GM12878 (cell line): ENCODE data around the gene SEC61A1. TPM values are rescaled to one million over a fixed set of nuclear protein-coding genes. Genes with fewer than 3 reads are reported as not detected.

ENCODE experiments used
- ATAC-seq: fragments of 200-7000 bp; cut with Tn5 transposase; 3 replicates; pipeline ENCODE4 v1.9.1; 2020; ENCODE audit warnings: mild to moderate bottlenecking, moderate library complexity
- BruUV-seq: library from RNA; stranded (reverse); fragments of 400-500 nt; replicated peaks from 2 replicates; lab custom pipeline; 2021; lab: Mats Ljungman, UMichigan
- CTCF ChIA-PET: fragments of 300-600 bp; sonication (Branson Sonifier 250); formaldehyde crosslinking; extraction: SDS; loops from one replicate; lab custom pipeline; 2021; ENCODE audit warnings: inconsistent platforms; lab: Yijun Ruan, JAX
- POLR2A ChIA-PET: fragments of 350-600 bp; formaldehyde crosslinking; extraction: SDS; loops from one replicate; lab custom pipeline; 2021; ENCODE audit warnings: inconsistent platforms; lab: Charles Lee
- RAD21 ChIA-PET: fragments of 300-600 bp; sonication (Branson Sonifier 250); formaldehyde crosslinking; loops from one replicate; lab custom pipeline; 2023; ENCODE audit warnings: antibody characterized with exemption; ENCODE audit not compliant: unreplicated experiment; lab: Charles Lee
- SMC1A ChIA-PET: fragments of 300-600 bp; sonication (Branson Sonifier 250); formaldehyde crosslinking; loops from one replicate; lab custom pipeline; 2023; ENCODE audit not compliant: unreplicated experiment, uncharacterized antibody; lab: Charles Lee
- DNase-seq: peaks from one replicate; pipeline ENCODE4 v3.0.0-alpha.2; 2011; ENCODE audit warnings: low read depth, low spot score
- FAIRE-seq: peaks from 3 replicates; lab custom pipeline; 2011; peaks lifted over from hg19 to GRCh38; lab: Jason Lieb, UNC
- H2AFZ ChIP-seq: 2 replicates; pipeline ENCODE4 v1.6.0; 2011; ENCODE audit warnings: low read depth, low read length, control low read depth; ENCODE audit not compliant: control insufficient read depth
- H3K27ac ChIP-seq: 2 replicates; pipeline ENCODE4 v1.5.1; 2011; ENCODE audit warnings: control low read depth; ENCODE audit not compliant: control insufficient read depth, insufficient read depth
- H3K27me3 ChIP-seq, 2 experiments: replicated peaks in 1 of 2; 2 replicates each; pipeline versions ENCODE4 v1.6.0 to v1.6.1; 2011; ENCODE audit warnings: low read length in 1 of 2; ENCODE audit not compliant: control insufficient read depth in 2 of 2, insufficient read depth in 2 of 2
- H3K36me3 ChIP-seq, 2 experiments: 2 replicates each; pipeline ENCODE4 v1.5.1; 2011; ENCODE audit warnings: low read length in 1 of 2; ENCODE audit not compliant: control insufficient read depth in 2 of 2, insufficient read depth in 2 of 2
- H3K4me1 ChIP-seq: 2 replicates; pipeline ENCODE4 v1.6.1; 2011; ENCODE audit warnings: mild to moderate bottlenecking, low read length, moderate library complexity, mixed read lengths; ENCODE audit not compliant: control insufficient read depth, insufficient read depth
- H3K4me2 ChIP-seq: 2 replicates; pipeline ENCODE4 v1.6.0; 2011; ENCODE audit warnings: control low read depth; ENCODE audit not compliant: control insufficient read depth, insufficient read depth
- H3K4me3 ChIP-seq: fragments of 200-600 bp; sonication (generic); 2 replicates; pipeline ENCODE4 v1.5.1; 2016
- H3K79me2 ChIP-seq: 2 replicates; pipeline ENCODE4 v1.6.0; 2011; ENCODE audit warnings: low read length; ENCODE audit not compliant: control insufficient read depth, insufficient read depth
- H3K9ac ChIP-seq: 2 replicates; pipeline ENCODE4 v1.8.0; 2011; ENCODE audit warnings: low read length, control low read depth, mixed read lengths; ENCODE audit not compliant: control insufficient read depth, insufficient read depth
- H3K9me3 ChIP-seq: replicated peaks from 3 replicates; pipeline ENCODE4 v1.5.1; 2011; ENCODE audit warnings: mild to moderate bottlenecking, low read length; ENCODE audit not compliant: control insufficient read depth, insufficient read depth
- H4K20me1 ChIP-seq: 2 replicates; pipeline ENCODE4 v1.6.0; 2011; ENCODE audit not compliant: control insufficient read depth, insufficient read depth
- BMI1 ChIP-seq: fragments of 450-650 bp; IDR thresholded peaks from 2 replicates; pipeline ENCODE4 v1.6.1; 2016; ENCODE audit warnings: mild to moderate bottlenecking, moderate library complexity, borderline replicate concordance
- CEBPB ChIP-seq, 2 experiments: fragments of 150-350 bp in 1 of 2; IDR thresholded peaks; 2 replicates each; pipeline ENCODE4 v1.6.1; 2012 to 2014; ENCODE audit warnings: low read depth in 2 of 2, low read length in 2 of 2, borderline replicate concordance in 1 of 2, inconsistent platforms in 1 of 2
- CREB1 ChIP-seq: IDR thresholded peaks from 2 replicates; pipeline ENCODE4 v1.6.1; 2012; ENCODE audit warnings: low read depth, mild to moderate bottlenecking, inconsistent platforms
- IKZF1 ChIP-seq: fragments of 450-650 bp; conservative IDR thresholded peaks from 2 replicates; pipeline ENCODE4 v1.6.1; 2017; ENCODE audit warnings: antibody characterized with exemption, mild to moderate bottlenecking
- RBBP5 ChIP-seq: fragments of 200-600 bp; sonication (generic); conservative IDR thresholded peaks from 2 replicates; pipeline ENCODE4 v1.6.1; 2016
- SUPT20H ChIP-seq: IDR thresholded peaks from 2 replicates; pipeline ENCODE4 v1.6.1; 2011; ENCODE audit warnings: low read depth, mild to moderate bottlenecking, low read length, moderate library complexity, borderline replicate concordance; ENCODE audit not compliant: control insufficient read depth
- TCF7 ChIP-seq: IDR thresholded peaks from 2 replicates; pipeline ENCODE4 v1.6.1; 2014; ENCODE audit warnings: antibody characterized with exemption, borderline replicate concordance
- YY1 ChIP-seq: IDR thresholded peaks from 2 replicates; pipeline ENCODE4 v1.6.1; 2011; ENCODE audit warnings: low read depth, mild to moderate bottlenecking, low read length
- WGBS: methylation state at CpG from one replicate; pipeline ENCODE4 v1.1.6; 2016; ENCODE audit warnings: low lambda C conversion rate; ENCODE audit not compliant: insufficient replicate concordance, insufficient coverage; ENCODE audit errors: missing lambda C conversion rate; 5-methylcytosine and 5-hydroxymethylcytosine counted together
- in situ Hi-C: fragments of 300-500 bp; cut with MboI; formaldehyde crosslinking; loops from 9 replicates; pipeline ENCODE4 v1.14.3; 2018; ENCODE audit warnings: mixed read lengths
- intact Hi-C: fragments of 100-400 bp; cut with micrococcal nuclease; formaldehyde crosslinking; loops from one replicate; pipeline ENCODE4 v1.14.2; 2022; ENCODE audit not compliant: unreplicated experiment
- polyA plus RNA-seq, 11 experiments: library from polyadenylated mRNA; depleted of rRNA in 4 of 11; unstranded in 6 of 11; stranded (reverse) in 5 of 11; fragments of >200 nt; fragmentation: Nextera tagmentation in 4 of 11; fragmentation: Illumina TruSeq in 1 of 11; extraction: Ambion mirVana in 4 of 11; extraction: Trizol in 1 of 11; gene quantifications; 1 replicate in 1 of 11; 2 replicates in 10 of 11; pipeline versions ENCODE4 v1.2.1 to v1.2.3, GENCODE V29; 2011 to 2016; ENCODE audit warnings: inconsistent platforms in 2 of 11, missing spikeins in 2 of 11, low read depth in 1 of 11
- total RNA-seq, 4 experiments: library from RNA; depleted of rRNA in 3 of 4; stranded (reverse); fragments of >200 nt in 3 of 4; fragmentation: Illumina TruSeq in 1 of 4; extraction: Trizol in 1 of 4; gene quantifications; 2 replicates each; pipeline versions ENCODE4 v1.2.1 to v1.2.3, GENCODE V29; 2013 to 2021
- TF ChIP-seq, protein P1 (sequence below): IDR thresholded peaks from 2 replicates; pipeline ENCODE4 v1.6.1; 2011; ENCODE audit warnings: mild to moderate bottlenecking, low read depth, low read length, moderate library complexity; ENCODE audit not compliant: insufficient replicate concordance

Gene SEC61A1
- total and polyA plus RNA-seq, 10 of the 15 experiments (the other 5 are each of a cell fraction or from before 2014, with no cell fraction given): 5.2 to 265 (median 142) TPM

DNA sequence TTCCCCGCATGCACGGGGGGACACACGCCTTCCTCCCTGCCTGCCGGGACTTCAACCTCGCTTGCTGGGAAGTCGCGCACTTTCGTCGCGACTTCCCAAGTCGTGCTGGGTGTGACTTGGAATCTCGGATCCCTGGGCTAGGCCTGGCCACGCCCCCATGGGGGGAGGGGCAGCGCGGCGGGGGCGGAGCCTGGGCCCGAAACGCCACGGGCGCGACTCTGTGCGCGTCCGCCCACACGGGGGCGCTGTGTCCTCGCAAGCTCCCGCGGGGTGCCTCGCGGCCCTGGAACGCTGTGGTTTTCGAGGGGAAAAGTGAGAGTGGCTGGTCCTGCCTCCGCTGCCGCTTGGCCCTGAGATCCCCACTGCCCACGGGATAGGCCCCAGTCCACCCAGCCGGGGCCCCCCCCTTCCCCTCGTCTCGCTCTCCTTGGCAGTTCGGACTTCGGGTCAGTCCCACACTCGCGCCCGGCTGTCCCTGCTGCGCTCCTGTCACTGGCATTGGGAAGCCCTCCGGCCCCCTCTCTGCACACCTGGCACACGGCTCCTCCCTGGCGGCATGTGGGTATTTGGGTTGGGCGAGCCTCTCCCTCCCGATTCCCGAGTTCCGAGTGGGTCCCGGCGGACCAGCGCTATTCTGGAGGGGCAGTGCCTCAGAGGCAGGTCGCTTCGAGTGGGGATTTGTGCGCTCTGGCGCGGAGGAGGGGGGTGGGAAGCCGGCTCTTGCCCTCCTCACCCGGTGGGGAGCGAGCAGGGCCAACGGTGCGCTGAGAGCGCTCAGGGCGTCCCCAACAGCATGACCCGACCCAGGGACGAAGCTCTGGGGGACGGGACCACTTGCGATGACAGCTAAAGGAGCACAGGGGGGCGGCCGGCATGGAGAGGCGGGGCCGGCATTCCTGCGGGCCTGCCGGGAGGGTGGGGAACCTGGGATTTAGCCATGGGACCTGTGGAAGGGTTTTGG lies 23.6 kb downstream of the SEC61A1 start (continued):
- TF ChIP-seq RBBP5 (no peak), SUPT20H (no peak), CEBPB (IDR thresholded peaks at IDR 0.05; ENCODE audit: borderline replicate concordance in 1 of 2, low read depth in 2 of 2, low read length in 2 of 2) (no peak), IKZF1 (peak; percentile 62)

- peaks cover 14 to 18% of the 10 kb centered on the region in 2 experiments; a peak in 3 of 4 replicates for H3K36me3 ChIP-seq
- H3K27me3 ChIP-seq: no peaks in the 10 kb centered on the region
- intact Hi-C loops: no loop called here
- no peak overlapping the region; the same call in 1 of the 2 replicates for H3K4me3 ChIP-seq
- FAIRE-seq: no peak
- ChIA-PET RAD21 (no interaction called here), SMC1A (no interaction called here), POLR2A (no interaction called here), CTCF (interaction anchor here (1.1 to 2.1 kb wide), 3 partner anchors 8 to 25 kb away, joined by 4 to 6 read pairs (median 5); partner anchors contain the start of gene SEC61A1)
- no peaks in the 10 kb centered on the region for H3K79me2 ChIP-seq
- H3K4me2 ChIP-seq: peak overlapping the region; percentile 75
- ATAC-seq: peak; percentile 4; the same call in 1 of the 3 replicates
- H3K4me1 ChIP-seq: peaks cover 4% of the 10 kb centered on the region
- no peaks in the 10 kb centered on the region for H4K20me1 ChIP-seq
- no peaks in the 10 kb centered on the region for H3K9me3 ChIP-seq
- TF ChIP-seq YY1 (0 out of 2 replicates have a peak, but pooled peaks have one; percentile 11), TCF7 (no peak), CREB1 (peak; percentile 65; the same call in 1 of the 2 replicates), BMI1 (no peak)
- TF ChIP-seq, protein P1, sequence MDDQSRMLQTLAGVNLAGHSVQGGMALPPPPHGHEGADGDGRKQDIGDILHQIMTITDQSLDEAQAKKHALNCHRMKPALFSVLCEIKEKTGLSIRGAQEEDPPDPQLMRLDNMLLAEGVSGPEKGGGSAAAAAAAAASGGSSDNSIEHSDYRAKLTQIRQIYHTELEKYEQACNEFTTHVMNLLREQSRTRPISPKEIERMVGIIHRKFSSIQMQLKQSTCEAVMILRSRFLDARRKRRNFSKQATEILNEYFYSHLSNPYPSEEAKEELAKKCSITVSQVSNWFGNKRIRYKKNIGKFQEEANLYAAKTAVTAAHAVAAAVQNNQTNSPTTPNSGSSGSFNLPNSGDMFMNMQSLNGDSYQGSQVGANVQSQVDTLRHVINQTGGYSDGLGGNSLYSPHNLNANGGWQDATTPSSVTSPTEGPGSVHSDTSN: peak; percentile 26
- H3K9ac ChIP-seq: no peak overlapping the region
- H3K27ac ChIP-seq: no peak overlapping the region
- H2AFZ ChIP-seq: no peak overlapping the region
- 19% methylated on average over 65 of the region's 79 CpGs for WGBS
- no TSS peak for BruUV-seq
- no peak for DNase-seq
- in situ Hi-C loops: loop anchor here (25.0 kb wide), 1 partner anchor 536 kb away; no protein-coding TSS in a partner anchor
These were observed 24.4 kb downstream of the SEC61A1 start for GRCh38 chr3:128076483-128077201.
